Measurements from ENCODE around the gene TBCK.

The TBCK gene

GRCh38 chr4:106320235-106320634, 4.2 kb upstream of the TBCK start:
- DNase-seq, result no peak

GRCh38 chr4:106318511-106318910, 2.5 kb upstream of the TBCK start:
- DNase-seq, result no peak

GRCh38 chr4:106317815-106318214, 1.8 kb upstream of the TBCK start:
- no peak for DNase-seq

GRCh38 chr4:106316773-106317409, 882 bp upstream of the TBCK start:
- DNase-seq, result no peak

- DNase-seq, result peak; percentile 59
These were observed 487 bp downstream of the TBCK start for GRCh38 chr4:106315476-106315967.

- peak; percentile 22 for DNase-seq
These were observed 1.0 kb downstream of the TBCK start for GRCh38 chr4:106314960-106315359.

- DNase-seq, result no peak
These were observed 2.9 kb downstream of the TBCK start for GRCh38 chr4:106312997-106313522.

- no peak for DNase-seq
These were observed 3.6 kb downstream of the TBCK start for GRCh38 chr4:106312377-106312776.

GRCh38 chr4:106306561-106306960, 9.4 kb downstream of the TBCK start:
- no peak for DNase-seq

- DNase-seq, result no peak
These were observed 10.5 kb downstream of the TBCK start for GRCh38 chr4:106305435-106306055.

GRCh38 chr4:106304632-106305031, 11.4 kb downstream of the TBCK start:
- DNase-seq, result no peak

- no peak for DNase-seq
These were observed 12.3 kb downstream of the TBCK start for GRCh38 chr4:106303548-106304281.

- DNase-seq, result no peak
These were observed 14.0 kb downstream of the TBCK start for GRCh38 chr4:106302062-106302438.

GRCh38 chr4:106301393-106302061, 14.5 kb downstream of the TBCK start:
- DNase-seq, result no peak

GRCh38 chr4:106299977-106300376, 16.0 kb downstream of the TBCK start:
- DNase-seq, result no peak

- DNase-seq, result no peak
These were observed 18.6 kb downstream of the TBCK start for GRCh38 chr4:106297245-106298035.

- DNase-seq, result no peak
These were observed 21.9 kb downstream of the TBCK start for GRCh38 chr4:106294062-106294461.

- DNase-seq, result no peak
These were observed 24.3 kb downstream of the TBCK start for GRCh38 chr4:106291678-106292077.

- DNase-seq, result no peak
These were observed 26.3 kb downstream of the TBCK start for GRCh38 chr4:106289737-106290136.

GRCh38 chr4:106287353-106287969, 28.5 kb downstream of the TBCK start:
- no peak for DNase-seq

GRCh38 chr4:106286611-106287010, 29.4 kb downstream of the TBCK start:
- DNase-seq, result no peak

GRCh38 chr4:106284227-106284626, 31.8 kb downstream of the TBCK start:
- no peak for DNase-seq
